ENCODE results near the gene FBXO34.
A peak's percentile ranks its signal among the peaks of the same experiment; 100 is the strongest.
"Not testable (repeated sequence)": the region's sequence is repeated elsewhere in the genome, so short reads cannot be mapped to it uniquely, and the experiment has no call there.

FBXO34 gene

DNA sequence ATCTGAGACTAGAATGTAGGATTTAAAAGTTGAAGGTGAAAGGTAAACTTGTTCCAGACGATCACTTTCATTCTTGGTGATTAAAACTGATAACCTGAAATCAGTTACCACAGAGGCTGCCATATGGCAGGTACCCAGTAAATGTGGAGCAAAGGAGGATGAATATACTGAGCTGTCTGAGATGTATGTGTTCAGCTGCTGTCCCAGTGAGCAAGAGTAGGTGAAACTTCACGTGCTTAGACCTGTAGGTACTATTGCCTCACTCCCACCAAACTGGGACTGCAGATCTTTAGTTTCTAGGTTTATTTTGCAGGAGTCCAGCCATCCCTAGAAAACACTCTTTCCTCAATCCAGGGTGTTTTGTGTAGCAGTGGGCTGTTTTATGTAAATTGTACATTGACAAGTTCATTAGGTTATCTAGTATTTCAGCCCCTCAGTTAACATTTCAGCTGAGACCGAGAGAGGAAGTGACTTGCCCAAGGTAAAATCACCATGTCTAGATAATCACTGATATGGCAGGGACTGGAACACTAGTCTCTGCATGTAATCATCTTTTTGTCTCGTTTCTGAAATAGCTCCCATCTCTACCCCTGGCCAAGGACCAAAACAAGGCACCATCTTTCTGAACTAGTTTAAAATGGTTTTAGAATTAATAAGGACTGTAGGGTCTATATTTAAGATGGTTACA, 77.7 kb downstream of the FBXO34 start:
- no peak for DNase-seq

DNA sequence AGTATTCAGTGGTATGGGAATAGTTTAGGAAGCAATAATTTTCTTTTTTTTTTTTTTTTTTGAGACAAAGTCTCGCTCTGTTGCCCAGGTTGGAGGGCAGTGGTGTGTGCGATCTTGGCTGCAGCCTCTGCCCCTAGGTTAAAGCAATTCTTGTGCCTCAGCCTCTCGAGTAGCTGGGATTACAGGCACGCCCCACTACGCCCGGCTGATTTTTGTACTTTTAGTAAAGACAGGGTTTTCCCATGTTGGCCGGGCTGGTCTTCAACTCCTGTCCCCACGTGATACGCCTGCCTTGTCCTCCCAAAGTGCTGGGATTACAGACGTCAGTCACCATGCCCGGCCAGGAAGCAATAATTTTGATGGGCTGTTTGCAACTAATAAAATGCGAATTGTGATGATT, 78.3 kb downstream of the FBXO34 start:
- DNase-seq: no peak

DNA sequence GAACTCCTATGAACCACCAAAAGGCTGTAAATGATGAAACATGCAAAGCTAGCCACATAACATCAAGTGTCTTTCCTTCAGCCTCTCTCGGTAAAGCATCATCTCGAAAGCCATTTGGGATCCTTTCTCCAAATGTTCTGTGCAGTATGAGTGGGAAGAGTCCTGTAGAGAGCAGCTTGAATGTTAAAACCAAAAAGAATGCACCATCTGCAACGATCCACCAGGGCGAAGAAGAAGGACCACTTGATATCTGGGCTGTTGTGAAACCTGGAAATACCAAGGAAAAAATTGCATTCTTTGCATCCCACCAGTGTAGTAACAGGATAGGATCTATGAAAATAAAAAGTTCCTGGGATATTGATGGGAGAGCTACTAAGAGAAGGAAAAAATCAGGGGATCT, 79.2 kb downstream of the FBXO34 start:
- DNase-seq: no peak

DNA sequence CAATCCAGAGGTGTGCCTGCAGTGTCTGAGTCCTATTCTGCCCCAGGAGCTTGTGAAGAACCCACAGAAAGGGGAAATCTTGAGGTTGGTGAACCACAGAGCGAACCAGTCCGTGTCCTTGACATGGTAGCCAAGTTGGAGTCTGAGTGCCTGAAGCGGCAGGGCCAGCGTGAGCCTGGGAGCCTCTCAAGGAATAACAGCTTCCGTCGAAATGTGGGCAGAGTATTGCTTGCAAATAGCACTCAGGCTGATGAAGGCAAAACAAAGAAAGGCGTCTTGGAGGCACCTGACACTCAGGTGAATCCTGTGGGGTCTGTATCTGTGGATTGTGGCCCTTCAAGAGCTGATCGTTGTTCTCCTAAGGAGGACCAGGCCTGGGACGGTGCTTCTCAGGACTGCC, 79.9 kb downstream of the FBXO34 start:
- DNase-seq: no peak

GRCh38 chr14:55352201-55352600, 81.0 kb downstream of the FBXO34 start:
- no peak for DNase-seq

- DNase-seq: no peak
These were observed 82.7 kb downstream of the FBXO34 start for GRCh38 chr14:55353686-55354467.

DNA sequence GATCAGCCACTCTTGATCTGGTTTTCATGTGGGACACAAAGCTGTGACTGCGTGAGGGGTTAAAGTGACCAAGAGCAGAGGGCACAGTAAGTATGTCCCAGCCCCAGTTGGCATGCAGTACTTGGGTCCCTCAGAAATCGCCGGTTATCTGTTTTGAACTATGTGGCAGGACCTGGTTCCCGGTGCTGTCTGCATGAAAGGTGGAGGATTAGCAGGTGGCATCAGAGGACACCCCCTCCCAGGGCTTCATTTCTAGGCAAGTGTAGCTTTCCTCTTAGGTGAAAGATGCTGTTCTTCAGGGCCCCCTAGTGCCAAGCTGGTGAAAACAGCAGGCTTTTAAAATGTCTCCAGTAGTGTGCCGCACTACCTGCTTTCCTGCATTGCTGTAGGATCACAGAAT, 83.3 kb downstream of the FBXO34 start:
- DNase-seq: peak; percentile 67

DNA sequence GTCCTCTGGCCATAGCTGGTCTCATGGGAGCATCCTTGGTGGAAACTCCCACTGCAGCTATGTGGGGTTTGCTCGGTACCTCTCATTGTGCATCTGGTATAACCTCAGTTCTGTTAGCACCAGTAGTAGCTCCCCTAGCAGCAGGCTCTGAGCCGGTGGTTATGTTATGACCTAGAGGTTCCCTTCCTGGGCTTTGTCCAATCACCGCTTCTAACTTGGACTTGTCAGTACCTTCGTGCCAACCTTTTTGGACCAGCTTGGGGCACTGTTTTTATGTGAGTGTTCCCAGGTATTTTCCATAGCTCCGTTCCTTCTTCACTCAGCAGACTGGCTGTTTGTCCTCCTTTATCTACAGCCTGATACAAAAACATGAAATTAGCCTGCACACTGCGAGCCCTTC, 84.7 kb downstream of the FBXO34 start:
- DNase-seq: no peak

GRCh38 chr14:55356913-55357312, 85.7 kb downstream of the FBXO34 start:
- peak; percentile 79 for DNase-seq

- DNase-seq: no peak
These were observed 88.1 kb downstream of the FBXO34 start for GRCh38 chr14:55359307-55359706.

- DNase-seq: no peak
These were observed 90.0 kb downstream of the FBXO34 start for GRCh38 chr14:55361190-55361589.

GRCh38 chr14:55366271-55366670, 95.0 kb downstream of the FBXO34 start:
- no peak for DNase-seq

- DNase-seq: no peak
These were observed 99.7 kb downstream of the FBXO34 start for GRCh38 chr14:55370883-55371455.

DNA sequence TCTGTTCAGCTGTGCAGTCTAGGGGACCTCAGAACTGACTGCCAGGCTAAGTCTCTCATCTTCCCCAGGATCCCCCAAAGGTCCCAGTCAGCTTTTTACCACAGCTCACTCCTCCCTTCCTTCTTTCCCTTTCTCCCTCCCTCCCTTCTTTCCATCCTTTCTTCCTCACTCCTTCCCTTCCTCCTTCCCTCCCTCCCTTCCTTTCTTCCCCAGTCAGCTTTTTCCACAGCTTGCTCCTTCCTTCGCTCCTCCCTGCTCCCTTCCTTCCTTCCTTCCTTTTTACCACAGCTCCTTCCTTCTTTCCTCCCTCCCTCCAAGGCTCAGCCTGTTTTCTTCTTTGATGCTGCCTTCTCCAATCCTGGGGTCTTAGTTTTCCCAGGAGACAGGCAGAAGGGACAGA, 101.2 kb downstream of the FBXO34 start:
- no peak for DNase-seq

DNA sequence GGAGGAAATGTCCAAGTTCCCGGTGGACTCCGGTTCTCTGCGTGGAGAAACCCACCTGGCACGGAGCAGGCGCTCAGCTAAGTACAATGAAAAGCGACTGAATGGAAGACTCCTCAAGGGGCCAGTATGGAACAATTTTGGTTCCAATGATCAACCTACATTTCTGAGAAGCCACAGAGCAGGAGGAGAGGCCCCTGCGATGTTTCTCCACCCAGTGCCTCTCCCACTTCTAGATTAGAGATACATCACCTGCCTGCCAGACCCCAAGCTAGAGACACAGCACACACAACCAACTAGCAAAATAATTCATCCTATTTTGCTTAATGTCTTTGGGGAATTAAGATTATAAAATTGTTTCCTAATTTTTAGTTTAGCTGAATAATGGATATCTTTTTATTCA, 101.6 kb downstream of the FBXO34 start:
- no peak for DNase-seq

- no peak for DNase-seq
These were observed 102.8 kb downstream of the FBXO34 start for GRCh38 chr14:55373784-55374705.

GRCh38 chr14:55374771-55375170, 103.5 kb downstream of the FBXO34 start:
- DNase-seq: no peak

- DNase-seq: no peak
These were observed 106.0 kb downstream of the FBXO34 start for GRCh38 chr14:55377236-55377635.

DNA sequence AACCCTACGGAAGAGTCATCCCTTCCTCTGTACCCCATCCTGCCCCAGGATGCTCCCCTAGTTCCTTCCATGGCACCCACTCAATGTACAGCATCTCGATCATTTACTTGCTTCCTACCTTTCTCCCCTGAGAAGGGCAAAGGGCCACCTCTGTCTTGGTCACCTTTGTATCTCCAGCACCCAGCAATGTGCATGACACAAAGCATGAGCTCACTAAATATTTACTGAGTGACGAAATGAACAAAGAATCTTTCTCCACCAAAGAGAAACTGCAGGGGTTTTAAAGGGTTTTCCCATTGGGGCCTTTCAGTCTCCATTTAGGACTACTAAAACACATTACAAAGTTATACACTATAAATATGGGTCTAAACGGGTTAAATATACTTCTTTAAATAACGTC, 109.8 kb downstream of the FBXO34 start:
- DNase-seq: no peak

DNA sequence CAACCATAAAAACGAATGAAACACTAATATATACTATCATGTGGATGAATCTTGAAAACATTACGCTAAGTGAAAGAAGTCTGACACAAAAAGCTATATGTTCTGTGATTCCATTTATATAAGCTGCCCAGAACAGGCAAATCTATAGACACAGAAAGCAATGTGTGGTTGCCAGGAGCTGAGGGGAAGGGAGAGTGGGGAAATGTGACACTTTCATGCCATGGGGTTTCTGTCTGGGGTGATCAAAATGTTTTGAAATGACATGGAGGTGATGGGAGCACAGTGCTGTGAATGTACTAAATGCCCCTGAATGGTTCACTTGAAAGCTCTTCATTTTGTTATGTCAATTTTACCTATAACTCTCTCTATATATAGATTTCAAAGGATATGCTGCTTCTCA, 110.3 kb downstream of the FBXO34 start:
- DNase-seq: no peak

GRCh38 chr14:55382483-55382882, 111.3 kb downstream of the FBXO34 start:
- no peak for DNase-seq

GRCh38 chr14:55383056-55383466, 111.8 kb downstream of the FBXO34 start:
- DNase-seq: not testable (repeated sequence)

DNA sequence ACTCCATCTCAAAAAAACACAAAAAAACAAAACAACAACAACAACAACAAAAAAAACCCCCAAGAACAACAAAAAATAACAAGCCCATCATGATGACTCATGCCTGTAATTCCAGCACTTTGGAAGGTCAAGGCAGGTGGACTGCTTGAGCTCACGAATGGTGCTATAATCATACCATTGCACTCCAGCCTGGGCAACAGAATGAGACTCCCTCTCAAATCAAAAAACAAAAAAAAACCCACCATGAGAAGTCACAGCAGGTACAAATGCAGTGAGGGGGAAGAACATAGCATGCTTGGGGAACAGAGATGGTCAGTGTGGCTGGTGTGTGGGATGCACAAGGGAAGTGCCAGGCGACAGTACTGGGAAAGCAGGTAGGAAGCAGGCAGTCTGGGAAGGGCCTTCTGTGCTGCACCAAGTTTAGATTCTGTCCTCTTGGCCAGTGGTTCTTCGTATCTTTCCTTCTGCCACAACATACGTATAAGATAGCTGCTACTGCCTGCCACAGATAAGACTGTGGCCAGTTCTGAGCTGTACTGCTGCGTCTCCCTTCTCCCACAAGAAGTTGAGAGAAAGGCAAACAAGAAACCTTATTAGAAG, 112.4 kb downstream of the FBXO34 start:
- DNase-seq: no peak

Data from DMS153 (cell line).